KMS-11 (cell line): ENCODE results near the gene TEKT3.

ENCODE experiments used
- H2AFZ ChIP-seq: fragments of 200-600 bp; sonication (generic); 2 replicates; pipeline ENCODE4 v1.6.1; 2016; ENCODE audit warnings: antibody characterized with exemption, mixed run types, low read depth
- H3K27ac ChIP-seq: fragments of 200-600 bp; sonication (generic); 2 replicates; pipeline ENCODE4 v1.6.1; 2016; ENCODE audit warnings: mild to moderate bottlenecking, mixed run types
- H3K27me3 ChIP-seq: fragments of 200-600 bp; sonication (generic); 2 replicates; pipeline ENCODE4 v1.6.1; 2017; ENCODE audit warnings: mild to moderate bottlenecking, low read depth, mixed run types, moderate library complexity; ENCODE audit not compliant: insufficient read depth
- H3K36me3 ChIP-seq: fragments of 200-600 bp; sonication (generic); 2 replicates; pipeline ENCODE4 v1.6.1; 2017; ENCODE audit warnings: mild to moderate bottlenecking, mixed run types; ENCODE audit not compliant: insufficient read depth
- H3K4me1 ChIP-seq: fragments of 200-600 bp; sonication (generic); 2 replicates; pipeline ENCODE4 v1.6.1; 2016; ENCODE audit warnings: mild to moderate bottlenecking, low read depth, mixed run types; ENCODE audit not compliant: poor library complexity, severe bottlenecking
- H3K4me2 ChIP-seq: fragments of 200-600 bp; sonication (generic); 2 replicates; pipeline ENCODE4 v1.7.0; 2016; ENCODE audit warnings: mild to moderate bottlenecking, mixed run types
- H3K4me3 ChIP-seq: fragments of 200-600 bp; sonication (generic); IDR thresholded peaks from 2 replicates; pipeline ENCODE4 v1.6.1; 2017; ENCODE audit warnings: low read depth, low read length, mixed read lengths; ENCODE audit not compliant: insufficient read depth
- H3K79me2 ChIP-seq: fragments of 200-600 bp; sonication (generic); 2 replicates; pipeline ENCODE4 v1.6.1; 2016; ENCODE audit warnings: low read depth, mixed run types; ENCODE audit not compliant: insufficient read depth
- H3K9ac ChIP-seq: fragments of 200-600 bp; sonication (generic); 2 replicates; pipeline ENCODE4 v1.6.1; 2016; ENCODE audit warnings: mild to moderate bottlenecking, mixed run types
- H4K20me1 ChIP-seq: fragments of 200-600 bp; sonication (generic); 2 replicates; pipeline ENCODE4 v1.6.1; 2016; ENCODE audit warnings: mild to moderate bottlenecking, mixed run types; ENCODE audit not compliant: insufficient read depth
- CTCF ChIP-seq: fragments of 200-600 bp; sonication (generic); conservative IDR thresholded peaks from 2 replicates; pipeline ENCODE4 v1.6.1; 2017; ENCODE audit warnings: low read depth, mild to moderate bottlenecking, antibody characterized with exemption, low read length, moderate library complexity, mixed read lengths

The TEKT3 gene

GRCh38 chr17:15273141-15273793 lies 68.1 kb downstream of the TEKT3 start:
- Histone ChIP-seq H3K9ac (no peak overlapping the region), H3K4me1 (no peaks in the 10 kb centered on the region), H4K20me1 (no peaks in the 10 kb centered on the region), H3K36me3 (no peaks in the 10 kb centered on the region), H3K79me2 (no peaks in the 10 kb centered on the region), H3K27ac (no peak overlapping the region), H3K4me2 (no peak overlapping the region), H3K27me3 (no peaks in the 10 kb centered on the region), H3K4me3 (no peak overlapping the region), H2AFZ (no peak overlapping the region)
- no peak for TF ChIP-seq CTCF

GRCh38 chr17:15271741-15272140 lies 69.7 kb downstream of the TEKT3 start:
- Histone ChIP-seq H3K79me2 (no peaks in the 10 kb centered on the region), H3K4me1 (no peaks in the 10 kb centered on the region), H3K27me3 (no peaks in the 10 kb centered on the region), H2AFZ (no peak overlapping the region), H3K36me3 (no peaks in the 10 kb centered on the region), H3K4me2 (no peak overlapping the region), H4K20me1 (no peaks in the 10 kb centered on the region), H3K27ac (no peak overlapping the region), H3K9ac (no peak overlapping the region), H3K4me3 (no peak overlapping the region)
- TF ChIP-seq CTCF = no peak

GRCh38 chr17:15270628-15271381 lies 70.6 kb downstream of the TEKT3 start:
- Histone ChIP-seq H3K4me1 (no peaks in the 10 kb centered on the region), H3K4me2 (no peak overlapping the region), H2AFZ (no peak overlapping the region), H3K9ac (no peak overlapping the region), H3K27me3 (no peaks in the 10 kb centered on the region), H3K36me3 (no peaks in the 10 kb centered on the region), H3K79me2 (no peaks in the 10 kb centered on the region), H3K4me3 (no peak overlapping the region), H4K20me1 (no peaks in the 10 kb centered on the region), H3K27ac (no peak overlapping the region)
- TF ChIP-seq CTCF = no peak

GRCh38 chr17:15269780-15270089 lies 71.7 kb downstream of the TEKT3 start:
- TF ChIP-seq CTCF = no peak
- no peaks in the 10 kb centered on the region for H4K20me1 ChIP-seq
- H2AFZ ChIP-seq = no peak overlapping the region
- H3K27ac ChIP-seq = no peak overlapping the region
- no peaks in the 10 kb centered on the region for H3K36me3 ChIP-seq
- H3K9ac ChIP-seq = no peak overlapping the region
- H3K4me1 ChIP-seq = no peaks in the 10 kb centered on the region
- no peaks in the 10 kb centered on the region for H3K79me2 ChIP-seq
- H3K4me2 ChIP-seq = no peak overlapping the region
- no peak overlapping the region for H3K4me3 ChIP-seq
- H3K27me3 ChIP-seq = no peaks in the 10 kb centered on the region
